Activated CD4-positive, alpha-beta T cell treated with anti-CD3 and anti-CD28 coated beads, Interleukin-2, amount 10 ng/mL, durations not matched to agents 7 days and 5 days (primary cell): Measurements from ENCODE around the gene DUSP28. TPM values are rescaled to one million over a fixed set of nuclear protein-coding genes. Genes with fewer than 3 reads are reported as not detected.
A peak's percentile ranks its signal among the peaks of the same experiment; 100 is the strongest.

Experiments used
- CTCF ChIA-PET: fragments of 350-600 bp; sonication (Branson Sonifier 250); formaldehyde crosslinking; loops from one replicate; lab custom pipeline; 2021; ENCODE audit warnings: antibody characterized with exemption; lab: Charles Lee
- POLR2A ChIA-PET: fragments of 350-600 bp; sonication (Branson Sonifier 250); formaldehyde crosslinking; loops from one replicate; lab custom pipeline; 2021; ENCODE audit warnings: antibody characterized with exemption; lab: Charles Lee
- DNase-seq: peaks from one replicate; pipeline ENCODE4 v3.0.0-alpha.2; 2020
- H3K27ac Mint-ChIP-seq: one replicate; pipeline ENCODE4 v1.8.0; 2021; ENCODE audit warnings: mild to moderate bottlenecking, moderate library complexity, mixed read lengths
- H3K27me3 Mint-ChIP-seq: one replicate; pipeline ENCODE4 v1.8.0; 2021; ENCODE audit warnings: mixed read lengths
- H3K36me3 Mint-ChIP-seq: one replicate; pipeline ENCODE4 v1.8.0; 2021; ENCODE audit warnings: low read depth, mixed read lengths
- H3K4me1 Mint-ChIP-seq: one replicate; pipeline ENCODE4 v1.8.0; 2021; ENCODE audit warnings: mixed read lengths
- H3K4me3 Mint-ChIP-seq: one replicate; pipeline ENCODE4 v1.8.0; 2021; ENCODE audit warnings: mild to moderate bottlenecking, moderate library complexity, mixed read lengths
- H3K9me3 Mint-ChIP-seq: one replicate; pipeline ENCODE4 v1.8.0; 2021; ENCODE audit warnings: mixed read lengths
- total RNA-seq, 2 experiments: library from RNA; stranded (reverse); gene quantifications; one replicate each; pipeline ENCODE4 v1.2.3, GENCODE V29; 2021

The DUSP28 gene
- total RNA-seq, 2 experiments from 2014 or later: 9.6 to 11.6 TPM

DNA sequence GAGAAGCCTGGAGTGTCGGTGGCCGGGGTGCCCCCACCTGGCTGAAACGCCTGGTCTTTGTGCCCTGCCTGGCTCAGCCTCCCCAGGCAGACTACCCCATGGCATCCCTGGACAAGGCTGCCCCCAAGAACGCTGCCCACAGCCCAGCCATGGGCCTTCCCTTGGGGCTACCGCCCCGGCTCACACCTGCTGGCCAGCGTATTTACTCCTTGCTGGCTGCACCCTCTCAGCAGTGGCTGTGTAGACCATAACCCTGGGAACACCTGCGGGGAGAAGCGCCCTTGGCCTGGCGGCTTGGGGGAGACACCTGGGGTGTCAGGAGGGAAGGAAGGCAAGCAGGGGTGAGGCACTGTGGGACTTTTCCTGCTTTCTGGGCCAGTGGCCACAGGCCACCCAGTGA is 43.7 kb downstream of the DUSP28 start:
- no peak overlapping the region for H3K27ac Mint-ChIP-seq
- POLR2A ChIA-PET: no interaction called here
- H3K4me3 Mint-ChIP-seq: no peak overlapping the region
- no peak for DNase-seq
- CTCF ChIA-PET: interaction anchor here (0.8 to 1.2 kb wide), 2 partner anchors 15 to 38 kb away, joined by 3 to 5 read pairs; no protein-coding TSS in a partner anchor
- no peaks in the 10 kb centered on the region for H3K9me3 Mint-ChIP-seq
- H3K4me1 Mint-ChIP-seq: no peaks in the 10 kb centered on the region
- H3K36me3 Mint-ChIP-seq: peaks cover 2% of the 10 kb centered on the region
- no peaks in the 10 kb centered on the region for H3K27me3 Mint-ChIP-seq

DNA sequence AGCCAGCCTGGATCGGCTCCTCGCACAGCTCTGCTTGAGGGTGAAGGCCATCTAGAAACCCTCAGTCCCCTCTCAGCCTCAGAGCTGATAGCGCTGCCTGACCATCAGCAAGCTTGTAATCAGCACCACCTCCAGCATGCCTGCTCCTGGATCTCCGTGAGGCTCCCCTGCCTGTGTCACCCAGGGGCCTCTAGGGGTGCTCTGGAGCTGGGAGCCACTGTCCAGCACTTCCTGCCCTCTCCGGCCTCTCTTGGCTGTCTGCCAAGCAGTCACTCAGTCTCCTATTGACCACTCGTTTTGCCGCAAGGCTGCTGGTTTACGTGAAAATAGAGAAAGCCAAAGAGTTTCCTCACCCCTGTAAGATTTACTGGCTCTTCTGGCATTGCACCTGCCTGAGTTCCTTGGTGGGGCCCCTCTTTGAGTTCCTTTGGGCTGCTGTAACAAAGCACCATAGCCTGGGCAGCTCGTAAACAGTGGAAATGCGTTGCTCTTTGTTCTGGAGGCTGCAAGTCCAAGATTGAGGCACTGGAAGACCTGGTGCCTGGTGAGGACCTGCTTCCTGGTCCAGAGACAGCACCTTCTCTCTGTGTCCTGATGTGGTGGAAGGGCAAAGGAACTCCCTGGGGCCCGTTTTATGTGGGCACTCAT is 44.3 kb downstream of the DUSP28 start:
- ChIA-PET CTCF (interaction anchor here (0.8 to 1.2 kb wide), 2 partner anchors 15 to 39 kb away, joined by 3 to 5 read pairs; no protein-coding TSS in a partner anchor), POLR2A (no interaction called here)
- Mint-ChIP-seq H3K9me3 (no peaks in the 10 kb centered on the region), H3K36me3 (no peaks in the 10 kb centered on the region), H3K4me1 (no peaks in the 10 kb centered on the region), H3K4me3 (no peak overlapping the region), H3K27me3 (no peaks in the 10 kb centered on the region), H3K27ac (peak overlapping the region; percentile 33)
- DNase-seq: no peak

DNA sequence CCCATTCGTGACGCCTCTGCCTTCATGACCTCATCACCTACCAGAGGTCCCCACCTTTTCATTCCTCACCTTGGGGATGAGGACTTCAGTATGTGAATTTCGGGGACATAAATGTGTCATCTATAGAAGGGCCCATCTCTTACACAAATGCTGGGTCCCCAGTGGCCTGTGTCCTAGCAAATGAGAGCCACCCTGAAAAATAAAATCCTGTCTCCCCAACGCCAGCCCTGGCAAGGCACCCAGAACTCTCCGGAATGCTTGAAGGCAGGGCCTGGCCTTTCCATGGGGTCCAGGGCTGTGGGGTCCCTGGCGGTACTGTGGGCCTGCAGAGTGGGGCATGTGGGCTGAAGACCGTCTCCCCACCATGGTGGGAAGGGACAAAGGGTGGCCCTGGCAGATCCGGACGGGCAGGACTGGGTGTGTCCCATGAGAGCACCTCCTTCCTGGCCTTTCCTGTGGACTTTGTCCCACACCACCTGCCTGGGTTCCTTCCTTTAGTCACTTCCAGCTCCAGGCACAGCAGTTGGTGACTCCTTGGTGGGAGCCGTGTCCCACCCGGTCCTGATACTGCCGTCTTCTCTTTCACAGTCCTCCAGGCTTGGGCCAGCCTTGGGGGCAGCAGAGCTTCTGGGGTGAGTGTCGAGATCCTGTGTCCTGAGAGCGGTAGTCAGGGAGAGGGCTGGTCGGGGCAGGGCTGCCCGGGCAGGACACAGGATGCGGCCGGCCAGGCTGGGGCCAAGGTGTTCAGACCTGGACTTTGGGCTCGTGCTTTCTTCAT is 45.0 kb downstream of the DUSP28 start:
- no peaks in the 10 kb centered on the region for H3K36me3 Mint-ChIP-seq
- no peak overlapping the region for H3K4me3 Mint-ChIP-seq
- POLR2A ChIA-PET: no interaction called here
- no peaks in the 10 kb centered on the region for H3K27me3 Mint-ChIP-seq
- no peaks in the 10 kb centered on the region for H3K4me1 Mint-ChIP-seq
- H3K27ac Mint-ChIP-seq: no peak overlapping the region
- H3K9me3 Mint-ChIP-seq: no peaks in the 10 kb centered on the region
- CTCF ChIA-PET: interaction anchor here (0.5 to 1.2 kb wide), 3 partner anchors 40 to 1325 kb away, joined by 4 to 5 read pairs (median 5); no protein-coding TSS in a partner anchor
- no peak for DNase-seq

DNA sequence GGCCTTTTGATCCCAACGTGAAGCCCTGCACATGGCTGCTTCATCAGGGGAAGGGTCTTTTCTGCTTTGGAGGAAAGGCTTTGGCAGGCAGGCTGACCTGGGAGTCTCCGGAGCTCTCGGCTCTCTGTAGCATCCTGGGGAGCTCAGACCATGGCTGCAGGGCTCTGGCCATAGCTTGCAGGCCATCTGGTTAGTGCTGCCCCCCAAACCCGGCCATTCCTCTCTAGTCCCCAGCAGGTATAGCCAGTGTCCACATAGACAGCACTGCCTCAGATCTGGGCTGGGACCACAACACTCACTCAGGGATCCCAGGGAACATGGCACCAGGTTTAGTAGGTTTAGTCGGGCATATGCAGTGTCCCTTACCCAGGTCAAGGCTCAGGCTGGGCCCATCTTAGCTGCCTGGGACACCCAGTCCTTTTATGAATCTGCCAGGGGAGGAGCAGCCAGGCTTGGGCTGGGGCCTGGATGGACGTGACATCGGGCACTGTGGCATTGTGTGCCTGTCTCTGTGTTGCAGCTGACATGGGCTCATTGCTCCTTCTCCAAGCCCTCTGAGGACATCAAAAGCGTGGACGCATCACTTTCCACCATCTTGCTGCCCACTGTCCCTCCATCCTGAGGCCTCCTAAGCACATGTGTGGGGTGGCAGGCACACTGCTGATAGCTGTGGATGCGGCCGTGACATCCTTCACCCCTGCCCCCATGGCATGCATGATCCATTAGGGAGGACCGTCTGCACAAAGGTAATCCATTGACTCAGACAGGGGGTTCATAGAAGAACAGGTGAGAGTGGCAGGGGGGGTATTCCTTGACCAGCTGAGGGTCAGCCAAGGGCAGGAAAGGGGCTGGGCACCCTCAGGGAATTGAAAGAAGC is 45.9 kb downstream of the DUSP28 start:
- Mint-ChIP-seq H3K36me3 (no peaks in the 10 kb centered on the region), H3K27ac (no peak overlapping the region), H3K4me1 (no peaks in the 10 kb centered on the region), H3K4me3 (no peak overlapping the region), H3K9me3 (no peaks in the 10 kb centered on the region), H3K27me3 (no peaks in the 10 kb centered on the region)
- POLR2A ChIA-PET: no interaction called here
- DNase-seq: no peak
- CTCF ChIA-PET: interaction anchor here (0.6 to 1.2 kb wide), 2 partner anchors 40 to 1056 kb away, joined by 5 read pairs; no protein-coding TSS in a partner anchor

DNA sequence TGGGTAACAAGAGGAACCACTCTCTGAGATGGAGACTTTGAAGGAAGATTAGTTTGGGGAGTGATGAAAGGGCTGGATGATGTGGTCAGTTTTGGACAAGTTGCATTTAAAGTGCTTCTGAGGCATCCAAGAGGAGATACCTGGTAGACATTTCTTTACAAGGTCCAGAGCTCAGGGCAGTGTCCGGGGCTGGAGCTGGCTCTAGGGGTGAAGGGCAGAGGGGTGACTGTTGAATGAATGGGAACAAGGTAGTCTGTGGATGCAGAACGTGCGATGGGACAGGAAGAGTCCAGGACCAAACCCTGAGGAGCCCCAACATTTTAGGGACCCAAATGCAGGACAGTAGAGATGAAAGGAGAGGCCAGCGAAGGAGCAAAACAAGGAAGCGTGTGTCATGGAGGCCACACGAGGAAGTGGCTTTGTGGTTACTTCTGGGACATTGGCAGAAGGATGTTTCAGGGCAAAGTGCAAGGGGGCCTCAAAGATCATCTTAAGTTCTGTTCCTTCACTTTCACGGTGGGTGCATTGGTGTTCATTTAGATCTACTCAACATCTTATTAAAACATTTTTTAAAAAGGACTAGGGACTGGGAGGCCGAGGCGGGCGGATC is 51.5 kb downstream of the DUSP28 start:
- Mint-ChIP-seq H3K4me1 (peaks cover 2% of the 10 kb centered on the region), H3K27me3 (no peaks in the 10 kb centered on the region), H3K4me3 (peak overlapping the region; percentile 30), H3K27ac (no peak overlapping the region), H3K36me3 (peaks cover 10% of the 10 kb centered on the region), H3K9me3 (peaks cover 1% of the 10 kb centered on the region)
- ChIA-PET CTCF (interaction anchor here (0.6 to 3.6 kb wide), 5 partner anchors 25 to 358 kb away, joined by 3 to 17 read pairs (median 4); partner anchors contain the start of gene CAPN10), POLR2A (no interaction called here)
- peak; percentile 31 for DNase-seq

Other genes starting within 250 kb of the DUSP28 start
- gene GPC1, start 124.7 kb upstream of the DUSP28 start, total RNA-seq: 1 to 10 TPM; 7.3 to 7.5 TPM
- 10 to 100 TPM; 38.5 to 39.5 TPM for gene ANKMY1, start 2.4 kb upstream of the DUSP28 start, total RNA-seq
- 100 to 1,000 TPM; 118 to 122 TPM for gene RNPEPL1, start 8.1 kb downstream of the DUSP28 start, total RNA-seq
- gene CAPN10, start 26.4 kb downstream of the DUSP28 start, total RNA-seq: 10 to 100 TPM; 40.5 to 58.6 TPM
- 1 to 10 TPM; 4.1 to 5.1 TPM for gene GPR35, start 65.1 kb downstream of the DUSP28 start, total RNA-seq
- not detected for gene AQP12B, start 122.5 kb downstream of the DUSP28 start, total RNA-seq
- gene AQP12A, start 131.5 kb downstream of the DUSP28 start, total RNA-seq: not detected